ENCODE results near the gene ZNF148.

The ZNF148 gene

DNA sequence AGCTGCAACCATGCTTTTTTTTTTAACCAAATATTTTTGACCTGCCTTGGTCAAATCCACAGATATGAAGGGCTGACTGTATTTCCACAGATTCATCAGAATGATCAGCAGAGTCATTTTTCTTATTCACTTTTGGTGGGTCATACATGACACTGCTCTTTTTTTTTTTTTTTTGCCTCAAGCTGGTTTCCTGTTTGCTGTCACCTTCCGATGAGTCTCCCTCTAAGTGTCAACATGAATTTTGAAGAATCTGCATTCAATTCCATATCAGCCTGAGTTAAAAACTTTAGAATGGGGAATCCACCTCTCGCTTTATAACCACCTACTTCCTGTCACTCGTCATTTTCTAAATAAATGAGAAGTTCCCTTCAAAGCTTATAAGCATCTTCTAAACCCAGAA, 160.4 kb downstream of the ZNF148 start:
- Histone ChIP-seq H4K20me1 (ENCODE audit: control insufficient read depth, insufficient read depth, low read depth, low read length) (no peaks in the 10 kb centered on the region), H3K27me3 (ENCODE audit: control insufficient read depth, low read length) (peaks cover 47% of the 10 kb centered on the region), H3K27ac (ENCODE audit: low read depth, low read length) (no peak overlapping the region), H3K4me2 (ENCODE audit: low read length) (no peak overlapping the region), H3K4me3 (ENCODE audit: low read length) (no peak overlapping the region), H3K36me3 (ENCODE audit: control insufficient read depth, low read length) (no peaks in the 10 kb centered on the region), H3K79me2 (ENCODE audit: control insufficient read depth, low read length) (no peaks in the 10 kb centered on the region), H3K9me2 (replicated peaks; ENCODE audit: control insufficient read depth, low read length) (no peaks in the 10 kb centered on the region), H3F3A (ENCODE audit: control insufficient read depth, insufficient read depth) (no peaks in the 10 kb centered on the region), H3K4me1 (ENCODE audit: control insufficient read depth, low read length) (peaks cover 4% of the 10 kb centered on the region; the same call in 1 of the 2 replicates), H3K9me3 (ENCODE audit: control insufficient read depth, insufficient read depth, low read length) (no peaks in the 10 kb centered on the region)
- TF ChIP-seq, protein P1, sequence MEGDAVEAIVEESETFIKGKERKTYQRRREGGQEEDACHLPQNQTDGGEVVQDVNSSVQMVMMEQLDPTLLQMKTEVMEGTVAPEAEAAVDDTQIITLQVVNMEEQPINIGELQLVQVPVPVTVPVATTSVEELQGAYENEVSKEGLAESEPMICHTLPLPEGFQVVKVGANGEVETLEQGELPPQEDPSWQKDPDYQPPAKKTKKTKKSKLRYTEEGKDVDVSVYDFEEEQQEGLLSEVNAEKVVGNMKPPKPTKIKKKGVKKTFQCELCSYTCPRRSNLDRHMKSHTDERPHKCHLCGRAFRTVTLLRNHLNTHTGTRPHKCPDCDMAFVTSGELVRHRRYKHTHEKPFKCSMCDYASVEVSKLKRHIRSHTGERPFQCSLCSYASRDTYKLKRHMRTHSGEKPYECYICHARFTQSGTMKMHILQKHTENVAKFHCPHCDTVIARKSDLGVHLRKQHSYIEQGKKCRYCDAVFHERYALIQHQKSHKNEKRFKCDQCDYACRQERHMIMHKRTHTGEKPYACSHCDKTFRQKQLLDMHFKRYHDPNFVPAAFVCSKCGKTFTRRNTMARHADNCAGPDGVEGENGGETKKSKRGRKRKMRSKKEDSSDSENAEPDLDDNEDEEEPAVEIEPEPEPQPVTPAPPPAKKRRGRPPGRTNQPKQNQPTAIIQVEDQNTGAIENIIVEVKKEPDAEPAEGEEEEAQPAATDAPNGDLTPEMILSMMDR (IDR thresholded peaks at IDR 0.05; ENCODE audit: low read depth, low read length, poor library complexity, severe bottlenecking), result no peak
- no peak for TF ChIP-seq EZH2phosphoT487 (IDR thresholded peaks at IDR 0.05; ENCODE audit: borderline replicate concordance, low read length)

GRCh38 chr3:125213946-125214542, 161.1 kb downstream of the ZNF148 start:
- Histone ChIP-seq H3K27ac (ENCODE audit: low read depth, low read length) (no peak overlapping the region), H3K79me2 (ENCODE audit: control insufficient read depth, low read length) (no peaks in the 10 kb centered on the region), H3K27me3 (ENCODE audit: control insufficient read depth, low read length) (peaks cover 50% of the 10 kb centered on the region), H3K36me3 (ENCODE audit: control insufficient read depth, low read length) (no peaks in the 10 kb centered on the region), H4K20me1 (ENCODE audit: control insufficient read depth, insufficient read depth, low read depth, low read length) (no peaks in the 10 kb centered on the region), H3F3A (ENCODE audit: control insufficient read depth, insufficient read depth) (no peaks in the 10 kb centered on the region), H3K4me1 (ENCODE audit: control insufficient read depth, low read length) (peaks cover 4% of the 10 kb centered on the region; the same call in 1 of the 2 replicates), H3K9me3 (ENCODE audit: control insufficient read depth, insufficient read depth, low read length) (no peaks in the 10 kb centered on the region), H3K9me2 (replicated peaks; ENCODE audit: control insufficient read depth, low read length) (no peaks in the 10 kb centered on the region), H3K4me3 (ENCODE audit: low read length) (no peak overlapping the region), H3K4me2 (ENCODE audit: low read length) (no peak overlapping the region)
- TF ChIP-seq EZH2phosphoT487 (IDR thresholded peaks at IDR 0.05; ENCODE audit: borderline replicate concordance, low read length), result no peak
- TF ChIP-seq, protein P1 (IDR thresholded peaks at IDR 0.05; ENCODE audit: low read depth, low read length, poor library complexity, severe bottlenecking), result no peak

DNA sequence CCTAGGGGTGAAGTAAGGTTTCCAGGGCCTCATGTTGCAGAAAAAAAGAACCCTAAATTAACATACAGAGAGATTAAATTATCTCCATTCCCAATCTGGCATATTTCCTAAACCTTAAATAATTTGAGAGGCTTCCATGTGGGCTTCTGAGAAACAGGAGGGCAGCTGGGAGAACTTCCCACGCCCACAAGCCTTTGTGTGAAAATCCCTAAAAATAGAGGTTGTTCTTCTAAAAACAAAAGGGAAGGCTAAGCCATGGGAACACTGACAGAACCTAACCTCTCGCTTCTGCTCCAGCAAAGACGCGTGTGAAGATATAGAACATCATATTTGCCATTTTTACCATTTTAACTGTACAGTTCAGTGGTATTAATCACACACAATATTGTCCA, 161.8 kb downstream of the ZNF148 start:
- no peaks in the 10 kb centered on the region for H3K9me2 ChIP-seq (replicated peaks; ENCODE audit: control insufficient read depth, low read length)
- no peaks in the 10 kb centered on the region for H3K36me3 ChIP-seq (ENCODE audit: control insufficient read depth, low read length)
- H3K79me2 ChIP-seq (ENCODE audit: control insufficient read depth, low read length), result no peaks in the 10 kb centered on the region
- H4K20me1 ChIP-seq (ENCODE audit: control insufficient read depth, insufficient read depth, low read depth, low read length), result no peaks in the 10 kb centered on the region
- H3K4me3 ChIP-seq (ENCODE audit: low read length), result no peak overlapping the region
- peaks cover 4% of the 10 kb centered on the region; the same call in 1 of the 2 replicates for H3K4me1 ChIP-seq (ENCODE audit: control insufficient read depth, low read length)
- TF ChIP-seq, protein P1 (IDR thresholded peaks at IDR 0.05; ENCODE audit: low read depth, low read length, poor library complexity, severe bottlenecking), result no peak
- no peak for TF ChIP-seq EZH2phosphoT487 (IDR thresholded peaks at IDR 0.05; ENCODE audit: borderline replicate concordance, low read length)
- no peaks in the 10 kb centered on the region for H3K9me3 ChIP-seq (ENCODE audit: control insufficient read depth, insufficient read depth, low read length)
- no peak overlapping the region for H3K27ac ChIP-seq (ENCODE audit: low read depth, low read length)
- no peaks in the 10 kb centered on the region for H3F3A ChIP-seq (ENCODE audit: control insufficient read depth, insufficient read depth)
- H3K27me3 ChIP-seq (ENCODE audit: control insufficient read depth, low read length), result peaks cover 50% of the 10 kb centered on the region
- H3K4me2 ChIP-seq (ENCODE audit: low read length), result no peak overlapping the region

Data from DOHH2 (cell line).